Glomerular visceral epithelial cell (primary cell): ENCODE data around the gene CCDC184.
"Not testable (repeated sequence)": the region's sequence is repeated elsewhere in the genome, so short reads cannot be mapped to it uniquely, and the experiment has no call there.

Experiments
- DNase-seq: peaks from one replicate; pipeline ENCODE4 v3.0.0-alpha.2; 2016; ENCODE audit errors: extremely low spot score

Gene CCDC184

DNA sequence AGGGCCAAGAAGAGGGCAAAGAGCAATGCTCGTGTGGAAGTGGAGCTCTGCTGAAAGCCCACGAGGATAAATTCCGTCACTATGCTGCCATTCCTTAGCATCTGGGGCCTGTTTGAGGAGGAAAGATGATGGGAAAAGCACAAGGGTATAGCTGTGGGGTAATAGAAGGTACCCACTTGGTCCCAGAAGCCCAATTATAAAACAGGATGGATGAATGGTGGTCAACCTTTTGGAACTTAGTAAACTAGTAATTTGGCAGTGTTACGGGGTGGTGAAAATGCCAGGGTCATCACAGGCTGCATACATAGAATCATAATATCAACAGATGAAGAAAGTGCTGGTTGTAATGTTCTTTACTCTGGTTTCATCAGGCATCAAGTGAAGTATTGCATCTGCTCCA lies 19.7 kb downstream of the CCDC184 start, which contains the start of gene OR10AD1:
OR10AD1 (minus strand) TSS at position 101 of the 400 bp plus-strand sequence; CDS start at position 101, 0 bp downstream.
- DNase-seq: no peak

DNA sequence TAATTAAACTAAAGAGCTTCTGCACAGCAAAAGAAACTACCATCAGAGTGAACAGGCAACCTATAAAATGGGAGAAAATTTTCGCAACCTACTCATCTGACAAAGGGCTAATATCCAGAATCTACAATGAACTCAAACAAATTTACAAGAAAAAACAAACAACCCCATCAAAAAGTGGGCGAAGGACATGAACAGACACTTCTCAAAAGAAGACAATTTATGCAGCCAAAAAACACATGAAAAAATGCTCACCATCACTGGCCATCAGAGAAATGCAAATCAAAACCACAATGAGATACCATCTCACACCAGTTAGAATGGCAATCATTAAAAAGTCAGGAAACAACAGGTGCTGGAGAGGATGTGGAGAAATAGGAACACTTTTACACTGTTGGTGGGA lies 26.1 kb downstream of the CCDC184 start:
- not testable (repeated sequence) for DNase-seq

DNA sequence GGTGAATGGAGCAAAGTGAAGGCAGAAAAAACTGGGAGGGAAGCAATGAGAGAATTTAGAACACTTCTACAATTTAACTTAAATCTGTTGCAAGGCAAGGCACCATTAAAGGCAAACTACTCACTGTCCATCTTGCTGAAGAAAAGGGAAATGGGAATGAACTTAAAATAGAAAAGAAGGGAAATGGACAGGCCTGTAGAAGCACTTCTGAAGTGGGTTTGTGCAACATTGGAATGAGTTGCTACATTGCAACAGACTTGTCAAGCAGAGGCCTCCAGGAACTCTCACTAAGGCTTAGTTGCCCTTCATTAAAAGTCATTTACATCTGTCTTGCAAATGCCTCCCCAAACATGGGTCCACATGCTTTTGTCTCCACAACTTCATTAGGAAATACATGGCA lies 33.3 kb downstream of the CCDC184 start:
- DNase-seq: no peak

DNA sequence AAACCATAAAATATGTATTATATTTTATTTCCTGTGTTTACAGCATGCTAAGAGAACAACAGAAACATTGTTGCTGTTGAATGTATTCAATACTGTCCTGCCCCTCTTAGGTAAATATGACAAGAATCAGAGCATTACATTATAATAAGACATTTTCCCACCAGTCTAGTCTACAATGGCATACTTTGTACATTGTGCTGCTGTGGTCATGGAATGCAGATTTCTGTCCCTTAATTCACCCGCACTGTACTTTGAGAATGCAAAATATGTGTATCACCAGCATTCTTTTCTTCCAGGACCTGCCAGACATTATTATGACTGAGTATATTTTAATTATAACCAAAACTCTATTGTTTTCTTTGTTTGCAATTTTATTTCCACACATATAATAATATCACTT lies 36.2 kb downstream of the CCDC184 start:
- no peak for DNase-seq

DNA sequence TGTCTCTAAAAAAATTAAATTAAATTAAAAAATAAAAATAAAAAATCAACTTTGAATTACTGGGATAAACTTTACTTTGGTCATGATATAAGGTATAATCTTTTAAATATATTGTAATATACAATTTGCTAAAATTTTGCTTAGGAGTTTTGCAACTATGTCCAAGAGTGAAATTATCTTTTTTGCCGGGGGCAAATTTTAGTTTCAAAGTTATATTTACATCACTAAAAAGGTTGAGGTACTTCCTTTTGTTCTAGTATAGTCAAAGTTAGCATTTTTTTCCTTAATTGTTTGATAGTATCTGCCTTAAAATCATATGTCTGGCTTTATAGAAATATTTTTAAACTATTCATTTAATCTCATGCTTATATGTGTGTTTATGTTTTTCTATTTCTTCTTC lies 37.3 kb downstream of the CCDC184 start:
- no peak for DNase-seq

DNA sequence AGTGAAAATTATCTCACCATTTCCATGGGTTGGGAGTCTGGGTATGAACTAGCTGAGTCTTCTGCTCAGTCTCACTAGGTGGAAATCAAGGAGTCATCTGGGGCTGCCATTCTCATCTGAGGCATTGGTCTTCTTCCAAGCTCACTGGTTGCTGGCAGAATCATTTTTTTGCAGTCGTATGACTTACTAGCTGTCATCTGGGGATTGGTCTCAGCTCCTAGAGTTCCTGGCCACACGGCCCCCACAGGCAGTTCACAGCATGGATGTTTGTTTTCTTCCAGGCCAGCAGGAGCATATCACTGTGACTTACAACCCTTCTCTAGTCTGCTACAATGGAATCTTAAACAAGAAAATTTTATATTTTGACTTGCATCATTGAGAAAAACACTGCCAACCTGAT lies 38.2 kb downstream of the CCDC184 start:
- no peak for DNase-seq

DNA sequence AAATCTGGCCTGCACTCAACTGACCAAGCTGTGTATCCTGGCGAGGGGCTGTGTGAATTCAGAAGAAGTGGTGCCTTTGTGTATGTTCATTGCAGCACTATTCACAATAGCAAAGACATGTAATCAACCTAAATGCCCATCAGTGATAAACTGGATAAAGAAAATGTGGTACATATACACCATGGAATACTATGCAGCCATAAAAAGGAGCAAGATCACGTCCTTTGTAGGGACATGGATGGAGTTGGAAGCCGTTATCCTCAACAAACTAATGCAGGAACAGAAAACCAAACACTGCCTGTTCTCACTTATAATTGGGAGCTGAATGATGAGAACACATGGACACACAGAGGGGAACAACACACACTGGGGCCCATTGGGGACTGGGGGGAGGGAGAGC lies 41.1 kb downstream of the CCDC184 start:
- DNase-seq: not testable (repeated sequence)

DNA sequence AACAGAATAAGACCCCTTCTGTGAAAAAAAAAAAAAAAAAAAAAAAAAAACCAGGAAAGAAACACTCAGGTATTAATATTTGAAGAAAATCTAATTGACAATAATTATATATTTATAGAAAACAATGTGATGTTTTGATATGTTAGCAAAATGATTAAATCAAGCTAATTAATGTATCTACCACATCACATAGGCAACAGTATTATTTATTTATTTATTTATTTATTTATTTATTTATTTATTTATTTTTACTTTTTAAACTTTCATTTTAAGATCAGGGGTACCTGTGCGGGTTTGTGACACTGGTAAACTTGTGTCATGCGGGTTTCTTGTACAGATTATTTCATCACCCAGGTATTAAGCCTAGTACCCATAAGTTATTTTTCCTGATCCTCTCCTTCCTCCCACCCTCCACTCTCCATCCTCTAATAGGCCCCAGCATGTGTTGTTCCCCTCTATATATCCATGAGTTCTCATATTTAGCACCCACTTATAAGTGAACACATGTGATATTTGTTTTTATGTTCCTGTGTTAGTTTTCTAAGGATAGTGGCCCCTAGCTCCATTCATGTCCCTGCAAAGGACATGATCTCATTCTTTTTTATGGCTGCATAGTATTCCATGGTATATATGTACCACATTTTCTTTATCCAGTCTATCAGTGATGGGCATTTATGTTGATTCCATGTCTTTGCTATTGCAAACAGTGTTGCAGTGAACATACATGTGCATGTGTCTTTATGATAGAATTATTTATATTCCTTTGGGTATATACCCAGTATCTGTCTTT lies 47.9 kb downstream of the CCDC184 start:
- not testable (repeated sequence) for DNase-seq
